A549 (cell line): ENCODE measurements around the gene SNCB.

Experiments
- CBX2 ChIP-seq: fragments of 200-600 bp; sonication (generic); IDR thresholded peaks from 2 replicates; pipeline ENCODE4 v1.6.1; 2016; ENCODE audit warnings: low read depth, mild to moderate bottlenecking, borderline replicate concordance
- MYC ChIP-seq: IDR thresholded peaks from 2 replicates; pipeline ENCODE4 v1.6.1; 2012; ENCODE audit warnings: mild to moderate bottlenecking, inconsistent platforms, low read length, improper control_type of control experiment, borderline replicate concordance
- RAD21 ChIP-seq, 2 experiments: fragments of >200 bp in 1 of 2; sonication (Bioruptor Twin) in 1 of 2; formaldehyde crosslinking in 1 of 2; IDR thresholded peaks in 1 of 2; conservative IDR thresholded peaks in 1 of 2; 2 replicates in 1 of 2; 3 replicates in 1 of 2; pipeline ENCODE4 v1.6.1; 2012 to 2018; ENCODE audit warnings: inconsistent platforms in 1 of 2
- RCOR1 ChIP-seq: fragments of 150-350 bp; IDR thresholded peaks from 2 replicates; pipeline ENCODE4 v1.6.1; 2014; ENCODE audit warnings: antibody characterized with exemption, low read length, low read depth
- TF ChIP-seq, protein P1 (sequence below): IDR thresholded peaks from 2 replicates; pipeline ENCODE4 v1.6.1; 2012
- TF ChIP-seq, protein P2 (sequence below): fragments of >200 bp; sonication (Bioruptor Twin); formaldehyde crosslinking; IDR thresholded peaks from 3 replicates; pipeline ENCODE4 v1.5.1; 2016

DNA sequence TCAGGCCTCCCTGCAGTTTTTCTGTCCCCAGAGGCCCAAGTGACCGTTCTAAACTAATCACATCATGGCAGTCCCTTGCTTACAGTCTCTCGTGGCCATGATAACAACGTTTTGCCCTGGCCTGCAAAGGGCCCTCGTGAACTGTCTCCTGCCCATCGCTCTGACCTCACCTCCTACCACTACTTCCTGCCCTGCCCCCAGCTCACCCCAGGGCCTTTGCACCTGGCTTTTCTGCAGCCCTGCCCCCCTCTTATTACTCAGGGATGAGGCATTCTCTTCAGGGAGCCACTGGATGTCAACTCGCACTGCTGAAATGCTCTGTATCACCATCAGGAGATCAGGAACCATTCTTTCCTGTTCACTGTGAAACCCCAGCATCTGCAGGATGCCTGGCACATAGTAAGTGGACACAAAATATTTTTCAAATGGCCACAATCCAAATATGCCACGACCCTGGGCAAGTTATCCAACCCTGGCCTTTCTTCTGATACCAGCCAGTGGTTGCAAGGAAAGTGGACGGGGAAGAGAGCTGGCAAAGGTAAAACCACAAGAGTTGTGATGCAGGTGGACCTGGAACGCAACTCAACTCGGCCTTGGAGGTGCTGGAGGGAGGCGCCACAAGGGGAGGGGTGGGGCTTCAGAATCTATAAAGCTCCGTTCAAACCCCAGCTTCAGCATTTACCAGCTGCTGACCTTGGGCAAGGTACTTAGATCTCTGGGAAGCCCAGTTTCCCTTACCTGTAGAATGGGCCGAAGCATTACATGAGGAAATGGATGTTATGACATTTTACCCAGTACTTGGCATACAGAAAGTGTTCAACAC lies 1.7 kb downstream of the SNCB start:
- TF ChIP-seq, protein P1, sequence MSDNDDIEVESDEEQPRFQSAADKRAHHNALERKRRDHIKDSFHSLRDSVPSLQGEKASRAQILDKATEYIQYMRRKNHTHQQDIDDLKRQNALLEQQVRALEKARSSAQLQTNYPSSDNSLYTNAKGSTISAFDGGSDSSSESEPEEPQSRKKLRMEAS: no peak
- TF ChIP-seq MYC (no peak), CBX2 (no peak), RCOR1 (no peak), RAD21 (conservative IDR thresholded peaks at IDR 0.05 in 1 of 2, IDR thresholded peaks at IDR 0.05 in 1 of 2) (no peak)
- TF ChIP-seq, protein P2, sequence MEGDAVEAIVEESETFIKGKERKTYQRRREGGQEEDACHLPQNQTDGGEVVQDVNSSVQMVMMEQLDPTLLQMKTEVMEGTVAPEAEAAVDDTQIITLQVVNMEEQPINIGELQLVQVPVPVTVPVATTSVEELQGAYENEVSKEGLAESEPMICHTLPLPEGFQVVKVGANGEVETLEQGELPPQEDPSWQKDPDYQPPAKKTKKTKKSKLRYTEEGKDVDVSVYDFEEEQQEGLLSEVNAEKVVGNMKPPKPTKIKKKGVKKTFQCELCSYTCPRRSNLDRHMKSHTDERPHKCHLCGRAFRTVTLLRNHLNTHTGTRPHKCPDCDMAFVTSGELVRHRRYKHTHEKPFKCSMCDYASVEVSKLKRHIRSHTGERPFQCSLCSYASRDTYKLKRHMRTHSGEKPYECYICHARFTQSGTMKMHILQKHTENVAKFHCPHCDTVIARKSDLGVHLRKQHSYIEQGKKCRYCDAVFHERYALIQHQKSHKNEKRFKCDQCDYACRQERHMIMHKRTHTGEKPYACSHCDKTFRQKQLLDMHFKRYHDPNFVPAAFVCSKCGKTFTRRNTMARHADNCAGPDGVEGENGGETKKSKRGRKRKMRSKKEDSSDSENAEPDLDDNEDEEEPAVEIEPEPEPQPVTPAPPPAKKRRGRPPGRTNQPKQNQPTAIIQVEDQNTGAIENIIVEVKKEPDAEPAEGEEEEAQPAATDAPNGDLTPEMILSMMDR: no peak
